T-helper 17 cell (primary cell): ENCODE measurements around the gene MINDY2. TPM values are rescaled to one million over a fixed set of nuclear protein-coding genes. Genes with fewer than 3 reads are reported as not detected.

ENCODE experiments used
- ATAC-seq: fragments of 150-1000 bp; cut with Tn5 transposase; 2 replicates; pipeline ENCODE4 v1.10.0; 2021; ENCODE audit warnings: mild to moderate bottlenecking, moderate library complexity
- DNase-seq, 3 donors: peaks; one replicate each; pipeline versions ENCODE4 v3.0.0 to v3.0.0-alpha.2; 2020 to 2021
- H3K9me3 ChIP-seq: one replicate; pipeline ENCODE4 v1.7.0; 2013; ENCODE audit warnings: low read length, mild to moderate bottlenecking; ENCODE audit not compliant: control insufficient read depth, poor library complexity, severe bottlenecking
- H3K27ac Mint-ChIP-seq: one replicate; pipeline ENCODE4 v1.8.0; 2022; ENCODE audit warnings: mild to moderate bottlenecking, moderate library complexity, mixed read lengths
- H3K27me3 Mint-ChIP-seq: one replicate; pipeline ENCODE4 v1.8.0; 2022; ENCODE audit warnings: mixed read lengths
- H3K36me3 Mint-ChIP-seq: one replicate; pipeline ENCODE4 v1.8.0; 2022; ENCODE audit warnings: low read depth, mixed read lengths
- H3K4me1 Mint-ChIP-seq: one replicate; pipeline ENCODE4 v1.8.0; 2022; ENCODE audit warnings: mild to moderate bottlenecking, mixed read lengths
- H3K4me3 Mint-ChIP-seq: one replicate; pipeline ENCODE4 v1.8.0; 2022; ENCODE audit warnings: mild to moderate bottlenecking, moderate library complexity, mixed read lengths
- total RNA-seq, 4 donors: library from RNA in 2 of 4; stranded (reverse) in 2 of 4; gene quantifications; one replicate each; pipeline ENCODE4 v1.2.3 and lab custom pipeline; 2022 to 2026

Gene MINDY2
- total RNA-seq, 2 donors from 2014 or later, result 13.3 to 17.9 TPM

DNA sequence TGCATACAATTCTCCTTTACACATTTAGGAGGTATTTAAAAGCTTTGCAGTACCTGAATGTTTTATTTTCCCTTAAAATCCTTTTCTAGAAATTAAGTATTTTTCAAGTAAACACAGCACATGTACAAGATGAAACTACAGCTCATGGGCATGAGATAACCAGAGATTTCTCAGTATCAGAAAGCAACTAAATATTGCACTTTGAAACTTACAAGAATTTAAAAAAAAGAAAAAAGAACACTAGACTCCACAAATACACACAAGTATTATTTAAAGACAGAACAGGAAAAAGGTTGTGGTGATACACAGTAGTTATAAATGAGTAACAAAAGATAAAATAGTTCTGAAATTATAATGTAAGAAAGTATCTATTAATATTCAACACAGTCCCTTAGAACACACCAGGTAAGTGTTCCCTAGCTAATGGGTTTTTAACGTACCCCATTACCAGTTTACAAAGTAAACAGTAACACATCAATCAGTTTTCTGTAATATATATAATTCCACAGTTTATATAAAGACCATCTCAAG, 127.1 kb downstream of the MINDY2 start:
- H3K27me3 Mint-ChIP-seq, result no peaks in the 10 kb centered on the region
- DNase-seq (no peak), ATAC-seq (no peak)
- H3K27ac Mint-ChIP-seq, result peak overlapping the region; percentile 51
- no peaks in the 10 kb centered on the region for H3K9me3 ChIP-seq
- peaks cover 12% of the 10 kb centered on the region for H3K4me1 Mint-ChIP-seq
- H3K36me3 Mint-ChIP-seq, result peaks cover 14% of the 10 kb centered on the region
- H3K4me3 Mint-ChIP-seq, result no peak overlapping the region

DNA sequence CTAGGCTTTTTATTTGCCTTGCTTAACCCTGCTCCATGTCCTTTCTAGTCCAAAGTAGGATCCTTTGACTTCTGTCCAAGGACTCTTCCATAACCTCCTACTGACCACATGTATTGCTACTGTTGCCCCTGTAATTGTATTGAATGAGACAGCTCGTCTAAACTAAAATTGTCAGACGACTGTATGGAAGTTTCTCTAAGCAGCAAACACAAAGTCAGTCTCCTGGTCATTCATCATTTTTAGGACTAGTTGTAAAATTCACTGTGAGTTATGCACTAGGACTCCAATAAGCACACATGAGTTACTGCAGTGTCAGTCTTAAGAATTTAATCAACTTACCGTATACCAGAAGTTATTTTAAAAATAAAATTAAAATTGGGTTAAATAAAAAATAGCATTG, 129.5 kb downstream of the MINDY2 start:
- Mint-ChIP-seq H3K4me1 (peaks cover 7% of the 10 kb centered on the region), H3K27ac (no peak overlapping the region), H3K4me3 (no peak overlapping the region), H3K27me3 (no peaks in the 10 kb centered on the region), H3K36me3 (peaks cover 3% of the 10 kb centered on the region)
- no peaks in the 10 kb centered on the region for H3K9me3 ChIP-seq
- DNase-seq (no peak), ATAC-seq (no peak)

GRCh38 chr15:58908550-58909309, 137.6 kb downstream of the MINDY2 start:
- no peak for DNase-seq
- H3K27ac Mint-ChIP-seq, result peak overlapping the region; percentile 62
- H3K27me3 Mint-ChIP-seq, result no peaks in the 10 kb centered on the region
- peaks cover 29% of the 10 kb centered on the region for H3K4me1 Mint-ChIP-seq
- H3K36me3 Mint-ChIP-seq, result peaks cover 2% of the 10 kb centered on the region
- peak; percentile 27 for ATAC-seq
- H3K4me3 Mint-ChIP-seq, result no peak overlapping the region
- H3K9me3 ChIP-seq, result no peaks in the 10 kb centered on the region

GRCh38 chr15:58909616-58910015, 138.5 kb downstream of the MINDY2 start:
- no peak overlapping the region for H3K4me3 Mint-ChIP-seq
- DNase-seq, result no peak
- H3K36me3 Mint-ChIP-seq, result peaks cover 4% of the 10 kb centered on the region
- no peaks in the 10 kb centered on the region for H3K27me3 Mint-ChIP-seq
- peaks cover 35% of the 10 kb centered on the region for H3K4me1 Mint-ChIP-seq
- peak overlapping the region; percentile 62 for H3K27ac Mint-ChIP-seq
- H3K9me3 ChIP-seq, result no peaks in the 10 kb centered on the region
- no peak for ATAC-seq

- no peaks in the 10 kb centered on the region for H3K9me3 ChIP-seq
- DNase-seq, result no peak
- Mint-ChIP-seq H3K27me3 (no peaks in the 10 kb centered on the region), H3K4me1 (peaks cover 38% of the 10 kb centered on the region), H3K27ac (peak overlapping the region; percentile 62), H3K4me3 (no peak overlapping the region), H3K36me3 (peaks cover 7% of the 10 kb centered on the region)
- no peak for ATAC-seq
Observed at GRCh38 chr15:58910456-58910855, 139.4 kb downstream of the MINDY2 start.

Other genes starting within 250 kb of the MINDY2 start
- 100 to 1,000 TPM; 137 to 142 TPM for gene ADAM10, start 21.6 kb upstream of the MINDY2 start, total RNA-seq
- gene SLTM, start 162.4 kb downstream of the MINDY2 start, total RNA-seq, result 100 to 1,000 TPM; 174 to 209 TPM
- 10 to 100 TPM; 41.3 to 41.8 TPM for gene RNF111, start 216.4 kb downstream of the MINDY2 start, total RNA-seq